Measurements from ENCODE around the gene OCA2.

Gene OCA2

GRCh38 chr15:27989838-27990237 is 109.3 kb downstream of the OCA2 start:
- no peak overlapping the region for H3K27ac ChIP-seq (ENCODE audit: low read depth, low read length)
- no peaks in the 10 kb centered on the region for H3K27me3 ChIP-seq (ENCODE audit: control insufficient read depth, insufficient read depth, low read length)
- no peak overlapping the region for H3K4me3 ChIP-seq (ENCODE audit: low read length)
- H3K9ac ChIP-seq (ENCODE audit: low read length): no peak overlapping the region
- no peaks in the 10 kb centered on the region for H3K4me1 ChIP-seq (ENCODE audit: control insufficient read depth, insufficient read depth, low read length)
- H3K36me3 ChIP-seq (ENCODE audit: control insufficient read depth, insufficient read depth, low read length): no peaks in the 10 kb centered on the region

GRCh38 chr15:27989427-27989826 is 109.7 kb downstream of the OCA2 start:
- Histone ChIP-seq H3K4me1 (ENCODE audit: control insufficient read depth, insufficient read depth, low read length) (no peaks in the 10 kb centered on the region), H3K27me3 (ENCODE audit: control insufficient read depth, insufficient read depth, low read length) (no peaks in the 10 kb centered on the region), H3K36me3 (ENCODE audit: control insufficient read depth, insufficient read depth, low read length) (no peaks in the 10 kb centered on the region)

DNA sequence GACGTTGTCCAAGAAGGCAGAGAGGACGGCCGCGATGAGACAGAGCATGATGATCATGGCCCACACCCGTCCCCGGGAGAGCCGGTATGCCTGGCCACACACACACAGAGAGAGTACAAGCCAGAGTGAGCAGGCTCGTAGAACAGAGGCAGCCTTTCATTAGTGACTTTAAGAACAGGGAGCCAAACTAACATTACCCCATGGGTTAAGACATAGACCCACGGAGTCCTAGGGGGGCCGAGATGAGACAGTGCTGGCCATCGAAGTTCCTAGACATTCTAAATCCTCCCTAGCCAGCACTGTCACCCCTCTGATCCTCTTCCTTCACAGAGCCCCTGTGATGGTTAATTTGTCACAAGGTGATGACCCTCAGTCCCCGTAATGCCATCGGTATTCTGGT is 114.0 kb downstream of the OCA2 start:
- Histone ChIP-seq H3K27ac (ENCODE audit: low read depth, low read length) (no peak overlapping the region), H3K9ac (ENCODE audit: low read length) (no peak overlapping the region), H3K4me3 (ENCODE audit: low read length) (no peak overlapping the region), H3K27me3 (ENCODE audit: control insufficient read depth, insufficient read depth, low read length) (no peaks in the 10 kb centered on the region), H3K36me3 (ENCODE audit: control insufficient read depth, insufficient read depth, low read length) (no peaks in the 10 kb centered on the region), H3K4me1 (ENCODE audit: control insufficient read depth, insufficient read depth, low read length) (no peaks in the 10 kb centered on the region)

More at GRCh38 chr15:27989427-27989826, 109.7 kb downstream of the OCA2 start:
- Histone ChIP-seq H3K4me3 (ENCODE audit: low read length) (no peak overlapping the region), H3K9ac (ENCODE audit: low read length) (no peak overlapping the region), H3K27ac (ENCODE audit: low read depth, low read length) (no peak overlapping the region)

DNA sequence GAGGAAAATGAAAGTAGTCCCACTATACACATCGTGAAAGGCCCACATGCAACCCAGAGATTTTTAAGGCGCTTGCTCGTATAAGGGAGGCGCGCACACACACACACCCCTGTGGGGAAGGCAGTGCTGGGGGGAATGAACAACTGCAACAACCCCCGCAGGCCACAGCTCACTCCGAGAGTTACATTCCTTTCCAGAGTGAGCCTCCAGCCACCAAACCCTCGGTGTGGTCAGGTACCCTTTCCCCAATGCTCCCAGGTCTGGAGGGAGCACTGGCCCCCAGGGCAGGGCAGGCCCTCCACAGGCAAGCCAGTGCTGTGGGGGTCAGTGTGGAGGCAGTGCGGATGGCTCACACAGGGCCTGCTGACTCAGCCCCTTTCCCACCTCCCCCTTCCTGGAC is 115.6 kb downstream of the OCA2 start:
- no peak overlapping the region for H3K9ac ChIP-seq (ENCODE audit: low read length)
- H3K4me1 ChIP-seq (ENCODE audit: control insufficient read depth, insufficient read depth, low read length): no peaks in the 10 kb centered on the region

DNA sequence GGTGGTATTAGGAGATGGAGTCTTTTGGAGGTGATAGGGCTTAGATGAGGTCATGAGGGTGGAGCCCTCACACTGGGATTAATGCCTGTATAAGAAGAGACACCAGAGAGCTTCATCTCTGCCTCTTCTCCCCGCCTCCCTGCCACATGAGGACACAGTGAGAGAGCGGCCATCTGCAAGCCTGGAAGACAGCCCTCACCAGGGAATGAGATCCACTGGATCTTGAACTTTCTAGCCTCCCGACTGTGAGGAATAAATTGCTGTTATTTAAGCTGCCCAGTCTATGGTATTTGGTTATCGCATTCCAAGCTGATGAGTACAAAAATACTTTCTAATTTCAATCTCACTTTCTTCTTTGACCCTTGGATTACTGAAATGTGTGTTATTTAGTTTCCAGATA is 121.4 kb downstream of the OCA2 start:
- H3K27ac ChIP-seq (ENCODE audit: low read depth, low read length): no peak overlapping the region
- H3K4me1 ChIP-seq (ENCODE audit: control insufficient read depth, insufficient read depth, low read length): no peaks in the 10 kb centered on the region
- H3K27me3 ChIP-seq (ENCODE audit: control insufficient read depth, insufficient read depth, low read length): no peaks in the 10 kb centered on the region
- no peak overlapping the region for H3K9ac ChIP-seq (ENCODE audit: low read length)
- H3K4me3 ChIP-seq (ENCODE audit: low read length): no peak overlapping the region
- H3K36me3 ChIP-seq (ENCODE audit: control insufficient read depth, insufficient read depth, low read length): no peaks in the 10 kb centered on the region

More for the DNA sequence above, 115.6 kb downstream of the OCA2 start:
- no peak overlapping the region for H3K4me3 ChIP-seq (ENCODE audit: low read length)
- H3K27me3 ChIP-seq (ENCODE audit: control insufficient read depth, insufficient read depth, low read length): no peaks in the 10 kb centered on the region
- H3K27ac ChIP-seq (ENCODE audit: low read depth, low read length): no peak overlapping the region
- H3K36me3 ChIP-seq (ENCODE audit: control insufficient read depth, insufficient read depth, low read length): no peaks in the 10 kb centered on the region

GRCh38 chr15:27973886-27974285 is 125.2 kb downstream of the OCA2 start:
- no peak overlapping the region for H3K4me3 ChIP-seq (ENCODE audit: low read length)

DNA sequence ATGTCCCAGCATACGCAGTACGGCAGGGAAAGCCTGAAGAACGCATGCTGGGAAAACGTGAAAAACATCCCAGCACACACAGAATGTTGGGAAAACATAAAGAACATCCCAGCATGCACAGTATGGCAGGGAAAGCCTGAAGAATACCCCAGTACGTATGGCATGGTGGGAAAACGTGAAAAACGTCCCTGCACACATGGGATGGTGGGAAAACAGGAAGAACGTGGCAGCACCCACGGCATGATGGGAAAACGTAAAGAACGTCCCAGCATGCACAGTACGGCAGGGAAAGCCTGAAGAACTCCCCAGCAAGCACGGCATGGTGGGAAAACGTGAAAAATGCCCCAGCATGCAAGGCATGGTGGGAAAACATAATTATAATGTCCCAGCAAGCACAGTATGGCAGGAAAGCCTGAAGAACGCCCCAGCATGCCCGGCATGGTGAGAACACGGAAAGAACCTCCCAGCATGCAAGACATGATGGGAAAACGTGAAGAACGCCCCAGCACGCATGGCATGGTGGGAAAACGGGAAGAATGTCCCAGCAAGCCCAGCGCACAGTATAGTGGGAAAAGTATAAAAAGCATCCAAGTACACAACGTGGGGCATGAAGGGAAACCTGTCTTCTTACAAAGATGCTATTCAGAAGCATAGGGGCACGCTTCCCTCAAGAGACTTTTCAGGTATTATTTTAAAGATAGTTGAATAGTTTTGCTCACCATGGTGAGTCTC is 128.3 kb downstream of the OCA2 start:
- Histone ChIP-seq H3K27me3 (ENCODE audit: control insufficient read depth, insufficient read depth, low read length) (no peaks in the 10 kb centered on the region), H3K36me3 (ENCODE audit: control insufficient read depth, insufficient read depth, low read length) (no peaks in the 10 kb centered on the region), H3K9ac (ENCODE audit: low read length) (no peak overlapping the region), H3K4me3 (ENCODE audit: low read length) (no peak overlapping the region), H3K4me1 (ENCODE audit: control insufficient read depth, insufficient read depth, low read length) (no peaks in the 10 kb centered on the region), H3K27ac (ENCODE audit: low read depth, low read length) (no peak overlapping the region)

More at GRCh38 chr15:27973886-27974285, 125.2 kb downstream of the OCA2 start:
- Histone ChIP-seq H3K4me1 (ENCODE audit: control insufficient read depth, insufficient read depth, low read length) (no peaks in the 10 kb centered on the region), H3K9ac (ENCODE audit: low read length) (no peak overlapping the region), H3K27me3 (ENCODE audit: control insufficient read depth, insufficient read depth, low read length) (no peaks in the 10 kb centered on the region), H3K27ac (ENCODE audit: low read depth, low read length) (no peak overlapping the region), H3K36me3 (ENCODE audit: control insufficient read depth, insufficient read depth, low read length) (no peaks in the 10 kb centered on the region)

GRCh38 chr15:27967541-27967940 is 131.6 kb downstream of the OCA2 start:
- Histone ChIP-seq H3K36me3 (ENCODE audit: control insufficient read depth, insufficient read depth, low read length) (no peaks in the 10 kb centered on the region), H3K4me3 (ENCODE audit: low read length) (no peak overlapping the region), H3K9ac (ENCODE audit: low read length) (no peak overlapping the region), H3K27me3 (ENCODE audit: control insufficient read depth, insufficient read depth, low read length) (no peaks in the 10 kb centered on the region), H3K4me1 (ENCODE audit: control insufficient read depth, insufficient read depth, low read length) (no peaks in the 10 kb centered on the region), H3K27ac (ENCODE audit: low read depth, low read length) (no peak overlapping the region)

- H3K27me3 ChIP-seq (ENCODE audit: control insufficient read depth, insufficient read depth, low read length): no peaks in the 10 kb centered on the region
- H3K4me3 ChIP-seq (ENCODE audit: low read length): no peak overlapping the region
- no peaks in the 10 kb centered on the region for H3K36me3 ChIP-seq (ENCODE audit: control insufficient read depth, insufficient read depth, low read length)
- no peaks in the 10 kb centered on the region for H3K4me1 ChIP-seq (ENCODE audit: control insufficient read depth, insufficient read depth, low read length)
- no peak overlapping the region for H3K9ac ChIP-seq (ENCODE audit: low read length)
- no peak overlapping the region for H3K27ac ChIP-seq (ENCODE audit: low read depth, low read length)
Measured at GRCh38 chr15:27965546-27965945, 133.6 kb downstream of the OCA2 start.

DNA sequence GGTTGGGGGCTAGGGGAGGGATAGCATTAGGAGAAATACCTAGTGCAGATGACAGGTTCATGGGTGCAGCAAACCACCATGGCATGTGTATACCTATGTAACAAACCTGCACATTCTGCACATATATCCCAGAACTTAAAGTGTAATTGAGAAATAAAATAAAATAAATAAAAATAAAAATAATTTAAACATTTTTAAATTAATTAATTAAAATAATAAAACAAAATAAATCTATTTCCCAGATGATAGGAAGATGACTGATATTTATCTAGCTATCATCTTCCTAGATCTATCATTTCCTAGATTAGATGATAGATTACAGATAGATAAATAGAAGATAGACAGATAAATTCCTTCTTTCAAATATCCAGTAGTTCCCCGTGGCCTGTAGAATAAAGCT is 137.3 kb downstream of the OCA2 start:
- Histone ChIP-seq H3K4me3 (ENCODE audit: low read length) (no peak overlapping the region), H3K36me3 (ENCODE audit: control insufficient read depth, insufficient read depth, low read length) (no peaks in the 10 kb centered on the region)

GRCh38 chr15:27958911-27959578 is 140.1 kb downstream of the OCA2 start:
- Histone ChIP-seq H3K4me3 (ENCODE audit: low read length) (no peak overlapping the region), H3K27me3 (ENCODE audit: control insufficient read depth, insufficient read depth, low read length) (no peaks in the 10 kb centered on the region), H3K9ac (ENCODE audit: low read length) (no peak overlapping the region), H3K36me3 (ENCODE audit: control insufficient read depth, insufficient read depth, low read length) (no peaks in the 10 kb centered on the region), H3K4me1 (ENCODE audit: control insufficient read depth, insufficient read depth, low read length) (no peaks in the 10 kb centered on the region), H3K27ac (ENCODE audit: low read depth, low read length) (no peak overlapping the region)

More for the DNA sequence above, 137.3 kb downstream of the OCA2 start:
- Histone ChIP-seq H3K27me3 (ENCODE audit: control insufficient read depth, insufficient read depth, low read length) (no peaks in the 10 kb centered on the region), H3K9ac (ENCODE audit: low read length) (no peak overlapping the region), H3K4me1 (ENCODE audit: control insufficient read depth, insufficient read depth, low read length) (no peaks in the 10 kb centered on the region), H3K27ac (ENCODE audit: low read depth, low read length) (no peak overlapping the region)

- H3K4me3 ChIP-seq (ENCODE audit: low read length): no peak overlapping the region
- H3K27ac ChIP-seq (ENCODE audit: low read depth, low read length): no peak overlapping the region
- H3K9ac ChIP-seq (ENCODE audit: low read length): no peak overlapping the region
- H3K27me3 ChIP-seq (ENCODE audit: control insufficient read depth, insufficient read depth, low read length): no peaks in the 10 kb centered on the region
- H3K36me3 ChIP-seq (ENCODE audit: control insufficient read depth, insufficient read depth, low read length): no peaks in the 10 kb centered on the region
- H3K4me1 ChIP-seq (ENCODE audit: control insufficient read depth, insufficient read depth, low read length): no peaks in the 10 kb centered on the region
Measured at GRCh38 chr15:27956285-27956684, 142.8 kb downstream of the OCA2 start.

DNA sequence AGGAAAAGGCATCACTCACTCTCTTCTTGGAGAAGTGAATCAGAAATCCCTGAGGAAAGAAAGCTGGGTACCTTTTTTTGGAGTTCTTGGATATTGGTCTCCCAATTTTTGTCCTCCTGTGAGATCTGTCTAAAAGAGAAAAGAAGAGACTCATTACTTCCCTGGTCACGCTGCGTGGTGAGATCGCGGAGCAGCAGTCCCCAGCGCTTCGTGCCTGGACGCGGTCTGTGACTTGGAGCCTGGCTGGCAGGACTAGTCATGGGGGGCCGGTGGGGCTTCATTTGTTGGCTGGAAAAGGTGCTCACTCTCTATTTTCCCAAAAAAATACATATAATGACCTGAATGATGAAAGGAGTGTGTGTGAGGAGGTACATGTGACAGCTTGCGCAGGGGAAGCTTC is 144.0 kb downstream of the OCA2 start:
- H3K27ac ChIP-seq (ENCODE audit: low read depth, low read length): no peak overlapping the region
- no peaks in the 10 kb centered on the region for H3K27me3 ChIP-seq (ENCODE audit: control insufficient read depth, insufficient read depth, low read length)
- H3K36me3 ChIP-seq (ENCODE audit: control insufficient read depth, insufficient read depth, low read length): no peaks in the 10 kb centered on the region
- H3K9ac ChIP-seq (ENCODE audit: low read length): no peak overlapping the region
- H3K4me3 ChIP-seq (ENCODE audit: low read length): no peak overlapping the region
- no peaks in the 10 kb centered on the region for H3K4me1 ChIP-seq (ENCODE audit: control insufficient read depth, insufficient read depth, low read length)
